ENCODE results near the gene TRAK2. TPM values are rescaled to one million over a fixed set of nuclear protein-coding genes. Genes with fewer than 3 reads are reported as not detected.

TRAK2 gene
- total and polyA plus RNA-seq, 2 experiments from 2014 or later, result 6.7 to 17.0 TPM

- TF ChIP-seq ZNF462 (CRISPR knock-in tag; IDR thresholded peaks at IDR 0.05) (no peak), EZH2phosphoT487 (IDR thresholded peaks at IDR 0.05; ENCODE audit: unreplicated experiment) (no peak), CREB1 (CRISPR knock-in tag; IDR thresholded peaks at IDR 0.05; ENCODE audit: low read depth) (no peak), ETS1 (IDR thresholded peaks at IDR 0.05) (no peak)
These were observed 49.4 kb downstream of the TRAK2 start (continued) for GRCh38 chr2:201401815-201402214.

- no peak overlapping the region for H3K4me2 ChIP-seq
- H3K27ac ChIP-seq (ENCODE audit: low read depth), result no peak overlapping the region
- no peaks in the 10 kb centered on the region for H3K79me2 ChIP-seq (replicated peaks; ENCODE audit: insufficient read depth)
- no peak for ATAC-seq
- no peak overlapping the region for H3K4me3 ChIP-seq
- H2AFZ ChIP-seq, result no peak overlapping the region
- Mint-ChIP-seq H3K27ac (no peak overlapping the region), H3K36me3 (ENCODE audit: low read depth) (peaks cover 7% of the 10 kb centered on the region), H3K9me3 (no peaks in the 10 kb centered on the region), H3K27me3 (ENCODE audit: insufficient read depth, low read depth, poor library complexity) (no peaks in the 10 kb centered on the region), H3K4me1 (no peaks in the 10 kb centered on the region), H3K4me3 (no peak overlapping the region)
- no peaks in the 10 kb centered on the region for H3K9me2 ChIP-seq (ENCODE audit: insufficient read depth)
- H3K27me3 ChIP-seq (ENCODE audit: insufficient read depth), result no peaks in the 10 kb centered on the region
- H3K36me3 ChIP-seq (ENCODE audit: insufficient read depth), result no peaks in the 10 kb centered on the region; the same call in 1 of the 2 replicates
- DNase-seq (ENCODE audit: low spot score), result no peak
- no peaks in the 10 kb centered on the region; the same call in 1 of the 2 replicates for H4K20me1 ChIP-seq (replicated peaks; ENCODE audit: insufficient read depth)
- no peaks in the 10 kb centered on the region for H3K4me1 ChIP-seq (ENCODE audit: insufficient read depth)
- no peaks in the 10 kb centered on the region for H3F3A ChIP-seq (replicated peaks; ENCODE audit: low read depth)
- TF ChIP-seq EZH2phosphoT487 (IDR thresholded peaks at IDR 0.05; ENCODE audit: unreplicated experiment), result no peak
- no peak for TF ChIP-seq POLR2AphosphoS5 (IDR thresholded peaks at IDR 0.05; ENCODE audit: low read depth)
- TF ChIP-seq ZNF462 (CRISPR knock-in tag; IDR thresholded peaks at IDR 0.05), result no peak
- no peak for TF ChIP-seq EZH2 (IDR thresholded peaks at IDR 0.05; ENCODE audit: low read depth, unreplicated experiment)
- no peak for TF ChIP-seq CREB1 (CRISPR knock-in tag; IDR thresholded peaks at IDR 0.05; ENCODE audit: low read depth)
- TF ChIP-seq ETS1 (IDR thresholded peaks at IDR 0.05), result no peak
These were observed 54.7 kb downstream of the TRAK2 start for GRCh38 chr2:201396595-201396994.

Measured in GM23338 (cell line).